ENCODE data around the gene SLC6A16.
"Not testable (repeated sequence)": the region's sequence is repeated elsewhere in the genome, so short reads cannot be mapped to it uniquely, and the experiment has no call there.

SLC6A16 gene

DNA sequence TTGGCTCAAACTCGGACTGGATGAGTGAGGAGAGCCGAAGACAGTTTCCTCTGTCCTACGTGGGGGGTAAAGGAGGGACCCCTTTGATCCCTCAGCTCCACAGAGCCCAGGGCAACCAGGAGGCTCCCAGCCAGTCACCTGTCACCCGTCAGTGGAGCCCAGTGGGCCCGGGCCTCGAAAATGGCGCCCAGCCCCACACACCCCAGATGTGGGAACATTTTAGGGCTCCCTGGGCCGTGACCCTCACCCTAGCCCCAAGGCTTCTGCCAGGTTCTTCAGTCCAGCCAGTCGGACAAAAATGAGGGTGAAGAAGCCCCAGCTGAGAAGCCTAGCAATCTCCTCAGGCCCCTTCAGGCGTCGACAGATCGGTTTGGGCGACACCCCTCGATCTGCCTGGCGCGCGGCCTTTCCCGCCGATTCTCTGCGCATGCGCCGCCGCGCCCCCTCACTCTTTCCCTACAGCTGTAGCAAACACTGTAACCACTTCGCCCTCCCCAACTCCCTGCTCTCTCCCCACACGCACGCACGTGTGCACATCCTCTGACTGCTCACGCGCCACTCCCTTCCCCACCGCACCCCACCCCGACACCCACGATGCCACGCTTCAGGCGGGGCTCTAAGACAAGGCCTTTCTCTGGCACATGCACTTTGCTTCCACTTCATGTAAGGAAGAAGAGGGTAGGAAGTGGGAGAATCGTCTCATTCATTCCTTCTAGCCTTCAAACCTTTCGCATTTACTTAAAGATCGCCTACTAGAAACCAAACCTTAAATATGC, at the start of gene SLC6A16:
Gene SLC6A16 (minus strand): TSS at position 391 of the 776 bp plus-strand sequence. CDS start 13,844 bp downstream, outside the sequence.
- no peak for DNase-seq

DNA sequence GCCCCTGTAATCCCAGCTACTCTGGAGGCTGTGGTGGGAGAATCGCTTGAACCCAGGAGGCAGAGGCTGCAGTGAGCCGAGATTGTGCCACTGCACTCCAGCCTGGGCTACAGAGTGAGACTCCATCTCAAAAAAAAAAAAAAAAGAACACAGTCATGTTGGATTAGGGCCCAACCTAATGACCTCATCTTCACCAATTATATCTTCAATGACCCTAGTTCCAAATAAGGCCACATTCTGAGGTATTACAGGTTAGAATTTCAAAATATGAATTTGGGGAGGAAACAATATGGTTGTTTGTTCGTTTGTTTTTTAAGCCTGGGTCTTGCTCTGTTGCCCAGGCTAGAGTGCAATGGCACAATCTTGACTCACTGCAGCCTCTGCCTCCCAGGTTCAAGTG, 48.2 kb upstream of the SLC6A16 start:
- not testable (repeated sequence) for DNase-seq

GRCh38 chr19:49371184-49371583, 46.2 kb upstream of the SLC6A16 start:
- DNase-seq = no peak

DNA sequence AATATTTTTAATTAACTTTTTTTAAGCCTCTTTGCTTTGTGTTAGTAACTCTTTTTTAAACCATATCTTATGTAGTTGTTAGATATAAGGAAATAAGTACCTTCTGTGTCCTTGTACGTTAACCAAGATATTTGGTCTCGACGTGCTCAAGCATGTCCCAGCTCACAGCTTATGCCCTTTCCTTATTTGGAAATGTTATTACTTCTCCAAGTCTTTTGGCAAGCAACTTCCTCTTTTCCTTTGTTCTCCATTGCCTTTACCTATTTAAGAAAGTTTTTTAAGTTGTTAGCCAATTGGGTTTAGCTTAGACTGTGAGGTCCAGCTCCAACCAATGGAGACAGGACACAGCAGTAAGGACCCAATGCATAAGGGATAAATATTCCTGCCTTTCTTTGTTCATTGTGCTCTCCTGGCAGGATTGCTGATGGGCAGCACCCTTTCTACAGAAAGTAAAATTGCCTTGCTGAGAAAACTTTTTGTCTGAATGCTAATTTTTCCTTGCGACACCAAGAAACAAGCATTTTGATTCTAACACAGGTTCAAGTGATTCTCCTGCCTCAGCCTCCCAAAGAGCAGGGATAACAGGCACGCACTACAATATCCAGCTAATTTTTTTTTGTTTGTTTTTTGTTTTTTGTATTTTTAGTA, 43.8 kb upstream of the SLC6A16 start:
- no peak for DNase-seq

DNA sequence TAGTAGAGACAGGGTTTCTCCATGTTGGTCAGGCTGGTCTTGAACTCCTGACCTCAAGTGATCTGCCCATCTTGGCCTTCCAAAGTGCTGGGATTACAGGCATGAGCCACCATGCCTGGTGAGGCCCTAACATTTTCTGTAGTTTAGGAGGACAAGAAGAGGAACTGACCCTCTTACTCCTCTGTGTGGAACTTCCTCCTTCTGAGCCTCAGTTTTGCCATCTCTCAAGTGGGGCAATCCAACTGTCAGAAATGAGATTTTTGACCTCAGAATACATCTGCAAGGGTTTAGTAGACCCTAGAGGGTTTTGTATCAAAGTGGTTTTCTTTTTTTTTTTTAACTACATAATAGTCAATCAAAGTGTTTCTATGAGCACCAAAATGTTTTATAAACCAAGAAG, 41.1 kb upstream of the SLC6A16 start:
- no peak for DNase-seq

DNA sequence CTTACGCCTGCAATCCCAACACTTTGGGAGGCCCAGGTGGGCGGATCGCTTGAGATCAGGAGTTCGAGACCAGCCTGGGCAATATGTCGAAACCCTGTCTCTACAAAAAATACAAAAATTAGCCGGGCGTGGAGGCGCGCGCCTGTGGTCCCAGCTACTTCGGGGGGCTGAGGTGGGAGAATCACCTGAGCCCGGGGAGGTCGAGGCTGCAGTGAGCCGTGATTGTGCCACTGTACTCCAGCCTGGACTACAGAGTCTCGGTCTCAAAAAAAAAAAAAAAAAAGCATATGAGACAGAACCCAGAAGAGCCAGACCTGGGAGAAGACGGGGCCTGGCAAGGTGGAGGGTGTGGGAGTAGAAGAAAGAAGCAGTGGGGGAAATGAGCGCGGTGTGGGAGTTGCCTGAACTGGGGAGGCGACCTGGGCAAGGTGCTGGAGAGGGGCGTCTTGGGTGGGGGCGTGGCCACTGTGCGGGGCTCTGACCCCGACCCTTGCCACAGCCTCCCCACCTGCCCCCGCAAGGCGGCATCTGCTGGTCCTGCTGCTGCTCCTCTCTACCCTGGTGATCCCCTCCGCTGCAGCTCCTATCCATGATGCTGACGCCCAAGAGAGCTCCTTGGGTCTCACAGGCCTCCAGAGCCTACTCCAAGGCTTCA, 39.2 kb upstream of the SLC6A16 start:
- no peak for DNase-seq

DNA sequence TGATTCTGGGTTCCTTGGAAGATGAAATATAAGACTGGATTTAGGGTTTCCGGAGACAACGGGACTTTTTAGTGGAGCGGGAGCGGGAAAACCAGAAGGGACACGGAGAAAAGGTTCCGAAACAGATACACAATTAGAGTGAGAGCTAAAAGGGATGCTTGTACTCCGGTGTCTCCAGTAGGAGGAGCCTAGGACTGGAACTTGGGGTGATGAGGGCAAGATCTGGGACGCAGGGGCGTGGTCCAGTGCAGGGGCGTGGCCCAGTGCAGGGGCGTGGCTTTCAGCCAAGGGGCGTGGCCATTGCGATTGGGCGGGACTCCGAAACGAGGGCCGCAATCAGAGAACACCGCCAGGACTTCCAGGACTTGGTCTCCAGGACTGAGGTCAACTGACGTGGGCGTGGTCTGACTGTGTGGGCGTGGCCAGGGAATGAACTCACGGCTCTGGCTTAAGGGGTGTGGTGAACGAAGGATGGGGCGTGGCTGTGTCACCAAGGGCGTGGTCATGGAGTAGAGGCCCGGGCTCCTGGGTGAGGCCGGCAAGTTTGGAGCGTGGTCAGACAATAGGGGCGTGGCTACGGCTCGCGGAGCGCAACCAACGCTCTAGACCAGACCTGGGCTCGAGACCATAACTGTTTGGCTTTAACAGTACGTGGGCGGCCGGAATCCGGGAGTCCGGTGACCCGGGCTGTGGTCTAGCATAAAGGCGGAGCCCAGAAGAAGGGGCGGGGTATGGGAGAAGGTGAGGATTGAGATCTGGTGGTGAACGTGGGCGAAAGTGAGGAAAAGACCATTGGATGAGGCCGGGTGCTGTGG, 38.5 kb upstream of the SLC6A16 start, which contains the start of gene DKKL1:
Gene DKKL1 (plus strand): TSS at position 610 of the 815 bp plus-strand sequence. CDS start 122 bp downstream, at position 732.
- DNase-seq = no peak

DNA sequence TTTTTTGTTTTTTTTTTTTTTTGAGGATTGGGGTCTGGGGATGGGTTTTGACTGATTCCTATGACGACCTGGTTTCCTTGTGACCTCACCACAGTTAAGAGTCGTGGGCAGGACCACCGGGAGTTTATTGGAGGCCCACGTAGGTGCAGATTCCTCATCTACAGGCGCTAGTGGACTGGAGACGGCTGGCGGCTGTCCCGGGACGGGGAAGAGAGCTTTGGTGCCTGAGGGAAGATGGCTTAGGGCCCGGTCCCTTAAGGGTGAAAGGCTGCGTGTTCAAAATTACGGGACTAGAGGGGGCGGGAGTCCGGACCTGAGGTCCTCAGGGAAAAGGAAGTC, 37.9 kb upstream of the SLC6A16 start:
- no peak for DNase-seq

DNA sequence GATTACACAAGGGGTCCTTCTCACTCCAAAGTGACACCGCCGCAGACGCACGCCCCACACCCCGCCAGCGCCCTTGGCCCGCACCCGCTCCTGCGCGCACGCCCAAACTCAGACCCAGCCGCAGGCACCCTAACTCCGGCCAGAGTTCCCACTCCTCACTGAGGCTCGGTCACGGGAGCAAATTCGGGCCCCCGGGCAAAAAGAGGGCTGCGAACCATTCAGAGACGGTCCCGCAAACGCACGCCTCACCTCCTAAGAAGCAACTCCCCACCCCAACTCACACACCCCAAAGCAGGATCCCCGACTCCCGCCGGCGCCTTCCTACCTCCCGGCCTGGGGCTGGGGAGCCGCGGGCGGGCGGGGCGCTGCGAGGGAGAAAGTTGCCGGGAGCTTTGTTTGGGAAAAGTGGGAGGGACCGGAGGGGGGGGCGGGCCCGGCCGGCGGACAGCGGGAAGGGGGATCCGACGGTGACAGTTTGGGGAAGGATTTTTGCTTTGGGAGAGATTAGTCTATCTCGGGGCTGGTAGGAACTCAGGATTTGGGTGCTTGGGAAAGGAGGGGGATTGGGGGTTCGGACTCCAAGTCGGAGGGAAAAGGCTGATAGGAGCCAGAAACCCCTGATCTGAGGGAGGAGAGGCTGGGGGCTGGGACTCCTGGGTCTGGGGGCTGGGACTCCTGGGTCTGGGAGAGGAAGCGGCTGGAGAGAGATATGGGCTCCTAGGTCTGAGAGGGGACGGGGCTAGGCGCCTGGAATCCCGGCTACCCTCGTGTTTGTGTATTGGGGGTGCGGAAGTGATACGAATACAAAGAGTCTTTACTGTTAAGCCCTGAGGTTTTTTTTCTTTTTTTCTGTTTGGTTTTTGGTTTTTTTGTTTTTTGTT, 37.3 kb upstream of the SLC6A16 start, which contains the start of gene TEAD2:
Gene TEAD2 (minus strand): TSS at position 369 of the 881 bp plus-strand sequence. CDS start 2,341 bp downstream, outside the sequence.
- DNase-seq = no peak

DNA sequence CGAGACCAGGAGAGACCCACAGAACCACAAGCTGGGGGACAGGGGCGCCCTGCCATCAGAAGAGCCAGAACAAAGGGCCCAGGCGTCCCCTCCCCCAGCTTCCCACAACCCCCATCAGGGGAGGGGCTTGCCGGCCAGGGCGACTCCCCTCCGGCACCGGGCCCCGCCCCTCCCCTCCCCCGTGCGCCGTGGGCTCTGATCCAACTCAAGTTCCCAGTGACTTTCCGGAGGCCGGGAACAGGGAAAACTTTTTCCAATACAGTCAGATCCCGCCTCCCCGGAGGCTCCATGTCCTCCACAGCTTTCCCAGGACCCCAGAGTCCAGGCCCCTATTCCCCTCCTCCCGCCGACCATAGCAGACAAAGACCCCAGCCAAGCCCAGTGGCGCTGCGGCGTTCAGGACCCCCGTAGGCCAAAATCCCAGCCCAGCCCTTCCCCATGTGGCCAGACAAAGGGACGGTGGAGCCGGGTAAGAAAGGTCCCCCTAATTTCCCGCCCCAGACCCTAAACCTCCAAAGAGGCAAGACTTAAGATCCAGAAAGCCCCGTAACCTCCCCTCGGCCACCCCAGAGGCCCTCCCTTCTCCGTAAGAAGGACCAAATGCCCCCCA, 36.6 kb upstream of the SLC6A16 start:
- no peak for DNase-seq

- DNase-seq = no peak
Observed at GRCh38 chr19:49359851-49360820, 35.1 kb upstream of the SLC6A16 start.

- no peak for DNase-seq
Observed at GRCh38 chr19:49357186-49357585, 32.2 kb upstream of the SLC6A16 start.

GRCh38 chr19:49356382-49356781, 31.4 kb upstream of the SLC6A16 start:
- no peak for DNase-seq

DNA sequence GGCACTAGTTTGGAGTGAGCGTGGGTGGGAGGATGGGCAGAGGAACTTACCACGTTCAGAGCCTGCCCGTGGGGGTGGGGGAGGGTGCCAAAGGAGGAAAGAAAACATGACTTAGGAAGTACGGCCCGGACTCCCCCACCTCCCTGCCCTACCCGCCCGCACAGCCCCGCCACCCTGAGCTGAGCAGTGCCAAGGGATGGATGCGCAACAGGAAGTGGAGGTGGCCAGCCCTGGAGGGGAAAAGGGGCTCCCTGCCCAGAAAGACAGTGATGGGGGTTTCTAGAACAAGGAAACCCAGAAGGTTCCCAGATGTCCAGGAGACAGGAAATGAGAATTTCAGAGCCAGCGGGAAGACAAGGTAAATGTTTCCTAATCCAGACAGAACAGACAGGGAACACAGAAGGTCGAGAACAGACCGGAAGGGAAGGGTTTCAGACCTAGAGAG, 30.9 kb upstream of the SLC6A16 start:
- no peak for DNase-seq

GRCh38 chr19:49349567-49349966, 24.6 kb upstream of the SLC6A16 start:
- no peak for DNase-seq

DNA sequence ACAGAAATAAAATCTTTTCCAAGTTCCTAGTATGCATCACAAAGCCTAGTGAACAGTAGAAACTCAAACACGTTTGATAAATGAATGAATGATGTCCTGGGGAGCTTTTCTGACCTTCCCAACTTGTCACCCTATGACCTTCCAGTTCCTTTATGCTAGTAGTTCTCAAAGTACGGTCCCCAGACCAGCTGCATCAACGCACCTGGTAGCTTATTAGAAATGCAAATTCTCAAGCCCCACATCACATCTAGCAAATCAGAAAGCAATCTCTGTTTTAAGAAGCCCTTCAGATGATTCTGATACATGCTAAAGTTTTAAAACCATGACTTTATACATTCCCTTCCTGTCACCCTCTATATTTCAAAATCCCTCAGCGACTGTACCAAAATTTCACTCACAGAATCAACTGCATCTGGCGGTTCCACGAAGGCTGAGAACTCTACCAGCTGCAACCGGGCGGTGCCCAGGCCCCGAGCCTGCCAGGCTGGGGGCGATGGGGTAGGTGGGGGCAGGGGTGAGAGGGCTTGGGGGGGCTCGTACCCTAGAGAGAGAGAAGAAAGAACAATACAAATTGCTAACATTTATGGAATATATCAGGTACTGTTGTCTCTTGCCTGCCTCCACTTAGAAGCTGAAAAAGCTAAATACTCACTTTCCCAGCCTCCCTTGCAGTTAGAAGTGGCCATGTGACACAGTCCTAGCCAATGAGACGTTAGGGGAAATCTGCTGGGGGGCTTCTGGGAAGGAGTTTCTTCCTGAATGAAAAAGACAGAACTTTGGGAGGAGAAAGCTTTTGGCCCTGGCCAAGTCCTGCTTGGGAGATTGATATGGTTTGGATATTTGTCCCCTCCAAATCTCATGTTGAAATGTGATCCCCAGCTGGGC, 23.6 kb upstream of the SLC6A16 start:
- DNase-seq = no peak

DNA sequence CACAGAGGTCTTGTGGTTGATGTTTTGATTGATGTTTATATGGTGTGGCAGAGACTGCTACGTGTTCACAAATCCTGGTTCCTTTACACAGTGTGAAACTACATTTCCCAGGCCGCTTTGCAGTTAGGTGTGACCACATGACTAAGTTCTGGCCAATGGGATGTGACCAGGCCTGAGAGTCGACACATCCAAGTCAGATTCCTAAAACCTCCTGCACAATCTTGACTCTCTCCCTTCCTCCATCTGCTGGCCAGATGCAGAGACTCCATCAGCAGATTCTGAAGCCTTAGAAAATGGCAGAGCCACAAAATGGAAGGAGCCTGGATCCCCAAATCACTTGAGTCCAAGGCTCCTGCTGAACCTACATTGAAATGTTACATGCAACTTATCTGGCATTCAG, 22.8 kb upstream of the SLC6A16 start:
- DNase-seq = no peak

DNA sequence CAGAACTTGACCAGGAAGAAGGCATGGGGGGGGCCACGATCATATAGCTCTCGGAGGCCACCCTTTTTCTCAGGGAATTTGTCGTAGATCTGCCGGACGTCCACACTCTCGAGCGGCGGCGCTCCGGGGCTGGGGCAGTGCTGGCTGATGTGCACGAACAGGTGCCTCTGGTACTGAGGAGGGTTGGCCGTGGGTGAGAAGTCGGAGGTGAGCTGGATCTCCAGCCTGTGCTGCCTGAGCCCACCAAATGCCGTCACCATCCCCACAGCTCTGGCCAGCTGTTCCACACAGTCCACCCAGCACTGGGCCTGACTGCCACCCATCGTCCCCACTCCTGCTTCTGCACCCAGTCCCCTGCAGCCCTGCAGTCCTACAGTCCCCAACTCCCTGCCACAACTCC, 22.2 kb upstream of the SLC6A16 start:
- no peak for DNase-seq

Measured in NCI-H2081 (cell line).